H9 (cell line): ENCODE data around the gene DHRSX. TPM values are rescaled to one million over a fixed set of nuclear protein-coding genes. Genes with fewer than 3 reads are reported as not detected.

Source experiments
- DNase-seq: peaks from one replicate; pipeline ENCODE4 v3.0.0-alpha.2; 2017
- H2AFZ ChIP-seq: one replicate; pipeline ENCODE4 v1.6.1; 2013; ENCODE audit warnings: mild to moderate bottlenecking, low read length, control low read depth, moderate library complexity
- H2AK5ac ChIP-seq: 2 replicates; pipeline ENCODE4 v1.6.1; 2013; ENCODE audit warnings: low read length, control low read depth, mixed read lengths; ENCODE audit not compliant: insufficient read length
- H2BK120ac ChIP-seq: one replicate; pipeline ENCODE4 v1.6.1; 2013; ENCODE audit warnings: low read depth, mild to moderate bottlenecking, low read length, control low read depth, inconsistent platforms; ENCODE audit not compliant: poor library complexity, severe bottlenecking
- H2BK12ac ChIP-seq: 2 replicates; pipeline ENCODE4 v1.6.1; 2013; ENCODE audit warnings: low read length, control low read depth, mixed read lengths, low read depth; ENCODE audit not compliant: insufficient read length
- H2BK15ac ChIP-seq: 2 replicates; pipeline ENCODE4 v1.6.1; 2013; ENCODE audit warnings: low read depth, low read length, control low read depth
- H2BK20ac ChIP-seq: one replicate; pipeline ENCODE4 v1.6.1; 2013; ENCODE audit warnings: low read depth, mild to moderate bottlenecking, low read length, control low read depth, inconsistent platforms; ENCODE audit not compliant: poor library complexity, severe bottlenecking
- H2BK5ac ChIP-seq: 2 replicates; pipeline ENCODE4 v1.6.1; 2013; ENCODE audit warnings: low read length, control low read depth, mixed read lengths; ENCODE audit not compliant: insufficient read length
- H3K14ac ChIP-seq: 2 replicates; pipeline ENCODE4 v1.6.1; 2013; ENCODE audit warnings: low read length, control low read depth; ENCODE audit not compliant: insufficient read depth
- H3K18ac ChIP-seq: 2 replicates; pipeline ENCODE4 v1.6.1; 2013; ENCODE audit warnings: low read depth, mild to moderate bottlenecking, mixed read lengths, low read length, control low read depth; ENCODE audit not compliant: insufficient read length
- H3K23ac ChIP-seq: 2 replicates; pipeline ENCODE4 v1.6.1; 2013; ENCODE audit warnings: low read length, control low read depth, mixed read lengths, low read depth; ENCODE audit not compliant: insufficient read length
- H3K23me2 ChIP-seq: 2 replicates; pipeline ENCODE4 v1.6.1; 2013; ENCODE audit warnings: low read depth, mild to moderate bottlenecking, mixed read lengths, low read length, control low read depth; ENCODE audit not compliant: insufficient read length, poor library complexity, severe bottlenecking
- H3K27ac ChIP-seq: 2 replicates; pipeline ENCODE4 v1.5.1; 2013; ENCODE audit warnings: low read length, control low read depth, mixed read lengths, low read depth; ENCODE audit not compliant: insufficient read length
- H3K27me3 ChIP-seq: 2 replicates; pipeline ENCODE4 v1.6.1; 2013; ENCODE audit warnings: low read length, control low read depth, inconsistent platforms; ENCODE audit not compliant: insufficient read depth
- H3K4ac ChIP-seq: 2 replicates; pipeline ENCODE4 v1.6.1; 2013; ENCODE audit warnings: low read depth, mild to moderate bottlenecking, control low read depth, inconsistent platforms, low read length, moderate library complexity
- H3K4me1 ChIP-seq: 2 replicates; pipeline ENCODE4 v1.6.1; 2013; ENCODE audit warnings: low read length, control low read depth, inconsistent platforms; ENCODE audit not compliant: insufficient read depth
- H3K4me2 ChIP-seq: 2 replicates; pipeline ENCODE4 v1.6.1; 2013; ENCODE audit warnings: low read length, control low read depth, mixed read lengths; ENCODE audit not compliant: insufficient read length, insufficient read depth
- H3K56ac ChIP-seq: 2 replicates; pipeline ENCODE4 v1.6.1; 2013; ENCODE audit warnings: low read depth, mild to moderate bottlenecking, mixed read lengths, low read length, control low read depth; ENCODE audit not compliant: insufficient read length
- H3K79me1 ChIP-seq: 2 replicates; pipeline ENCODE4 v1.6.1; 2013; ENCODE audit warnings: low read depth, mild to moderate bottlenecking, moderate library complexity, low read length, control low read depth, inconsistent platforms; ENCODE audit not compliant: insufficient read depth, poor library complexity, severe bottlenecking
- H3K79me2 ChIP-seq: 2 replicates; pipeline ENCODE4 v1.6.1; 2013; ENCODE audit warnings: low read length, control low read depth, inconsistent platforms; ENCODE audit not compliant: insufficient read depth
- H3K9ac ChIP-seq: 2 replicates; pipeline ENCODE4 v1.6.1; 2013; ENCODE audit warnings: low read length, control low read depth, mixed read lengths; ENCODE audit not compliant: insufficient read length; ENCODE audit errors: extremely low read depth
- H3K9me3 ChIP-seq: one replicate; pipeline ENCODE4 v1.6.1; 2013; ENCODE audit warnings: low read depth, low read length, inconsistent platforms; ENCODE audit not compliant: control insufficient read depth
- H3T11ph ChIP-seq: one replicate; pipeline ENCODE4 v1.6.1; 2013; ENCODE audit warnings: mild to moderate bottlenecking, low read length, control low read depth, inconsistent platforms
- H4K20me1 ChIP-seq: one replicate; pipeline ENCODE4 v1.6.1; 2013; ENCODE audit not compliant: control insufficient read depth, insufficient read length, insufficient read depth
- H4K5ac ChIP-seq: 2 replicates; pipeline ENCODE4 v1.6.1; 2013; ENCODE audit warnings: low read depth, mild to moderate bottlenecking, mixed read lengths, low read length, control low read depth; ENCODE audit not compliant: insufficient read length
- H4K8ac ChIP-seq: replicated peaks from 2 replicates; pipeline ENCODE4 v1.6.1; 2013; ENCODE audit warnings: low read length, control low read depth, mixed read lengths, low read depth; ENCODE audit not compliant: insufficient read length
- H4K91ac ChIP-seq: 2 replicates; pipeline ENCODE4 v1.6.1; 2013; ENCODE audit warnings: low read depth, mild to moderate bottlenecking, moderate library complexity, mixed read lengths, low read length, control low read depth; ENCODE audit not compliant: insufficient read length
- H3K27ac Mint-ChIP-seq, 3 experiments: 2 replicates in 2 of 3; 3 replicates in 1 of 3; pipeline ENCODE4 v1.8.0; 2020 to 2021; ENCODE audit warnings: mixed read lengths in 3 of 3, mild to moderate bottlenecking in 1 of 3, moderate library complexity in 1 of 3
- H3K27me3 Mint-ChIP-seq: 2 replicates; pipeline ENCODE4 v1.8.0; 2021; ENCODE audit warnings: low read depth, mild to moderate bottlenecking, moderate library complexity, mixed read lengths
- H3K36me3 Mint-ChIP-seq, 3 experiments: 2 replicates in 2 of 3; 3 replicates in 1 of 3; pipeline ENCODE4 v1.8.0; 2020 to 2021; ENCODE audit warnings: low read depth in 3 of 3, mixed read lengths in 3 of 3; ENCODE audit not compliant: insufficient read depth in 1 of 3
- H3K4me1 Mint-ChIP-seq, 2 experiments: 2 replicates each; pipeline ENCODE4 v1.8.0; 2020; ENCODE audit warnings: mixed read lengths in 2 of 2
- H3K4me3 Mint-ChIP-seq, 2 experiments: 2 replicates in 1 of 2; 3 replicates in 1 of 2; pipeline ENCODE4 v1.8.0; 2020 to 2021; ENCODE audit warnings: mild to moderate bottlenecking in 2 of 2, mixed read lengths in 2 of 2, moderate library complexity in 1 of 2
- H3K9me3 Mint-ChIP-seq, 2 experiments: 2 replicates in 1 of 2; 3 replicates in 1 of 2; pipeline ENCODE4 v1.8.0; 2020; ENCODE audit warnings: mild to moderate bottlenecking in 2 of 2, mixed read lengths in 2 of 2, moderate library complexity in 1 of 2
- WGBS: extraction: QIAGEN DNeasy Blood & Tissue Kit; methylation state at CpG from one replicate; pipeline ENCODE4 v1.1.7; 2013; ENCODE audit warnings: missing lambda C conversion rate, low lambda C conversion rate, mixed read lengths; ENCODE audit not compliant: insufficient read length; ENCODE audit errors: extremely low coverage; 5-methylcytosine and 5-hydroxymethylcytosine counted together
- total RNA-seq: library from RNA; stranded (reverse); gene quantifications from 2 replicates; pipeline ENCODE4 v1.2.1, GENCODE V29; 2021
- TF ChIP-seq, protein P1 (sequence below): fragments of 200-600 bp; sonication (generic); conservative IDR thresholded peaks from 3 replicates; pipeline ENCODE4 v1.8.0; 2021; ENCODE audit warnings: antibody characterized with exemption, mild to moderate bottlenecking

The DHRSX gene
- total RNA-seq, 1 experiment from 2014 or later, result 44.0 TPM

DNA sequence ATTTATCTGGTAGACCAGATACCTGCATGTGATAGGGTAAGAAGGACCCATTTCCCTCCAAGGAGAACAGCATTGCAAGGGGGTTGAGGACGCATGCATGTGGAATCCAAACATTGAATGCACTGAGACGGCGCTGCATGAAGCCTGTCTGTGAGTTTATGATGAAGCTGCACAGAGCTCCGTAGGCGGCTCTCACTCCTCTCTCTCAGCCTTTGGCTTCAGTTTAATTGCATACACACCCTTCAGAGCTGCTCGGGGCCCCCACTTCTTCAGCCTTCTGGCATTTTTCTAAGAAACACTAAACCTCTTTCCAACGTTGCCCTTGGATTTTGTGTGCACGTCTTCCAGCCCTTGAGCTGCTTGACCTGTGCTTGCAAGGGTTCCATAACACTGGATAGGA lies 176.6 kb downstream of the DHRSX start:
- H3K4me2 ChIP-seq, result no peak overlapping the region
- peak overlapping the region in 2 of 3 experiments; percentile 12 to 79; a peak in 3 of 7 replicates for H3K27ac Mint-ChIP-seq

More for the DNA sequence above, 176.6 kb downstream of the DHRSX start:
- Histone ChIP-seq H4K91ac (no peak overlapping the region), H3K9me3 (no peaks in the 10 kb centered on the region), H2BK15ac (no peak overlapping the region), H3K4me1 (no peaks in the 10 kb centered on the region), H3K56ac (no peak overlapping the region), H2AK5ac (no peak overlapping the region), H2BK20ac (no peak overlapping the region), H3T11ph (no peak overlapping the region), H2AFZ (no peak overlapping the region), H4K20me1 (no peaks in the 10 kb centered on the region), H3K9ac (no peak overlapping the region), H2BK120ac (no peak overlapping the region), H3K18ac (no peak overlapping the region), H2BK12ac (no peak overlapping the region), H3K14ac (no peak overlapping the region), H3K79me2 (no peaks in the 10 kb centered on the region), H2BK5ac (no peak overlapping the region), H4K8ac (no peak overlapping the region), H3K4ac (no peak overlapping the region), H3K23me2 (no peaks in the 10 kb centered on the region), H3K23ac (no peak overlapping the region), H3K79me1 (no peaks in the 10 kb centered on the region), H4K5ac (no peak overlapping the region), H3K27ac (no peak overlapping the region), H3K27me3 (no peaks in the 10 kb centered on the region)
- H3K36me3 Mint-ChIP-seq, result peaks cover 8 to 17% (median 9%) of the 10 kb centered on the region in 3 experiments; a peak in 5 of 7 replicates
- H3K9me3 Mint-ChIP-seq, result no peaks in the 10 kb centered on the region
- H3K4me1 Mint-ChIP-seq, result peaks cover 0 to 18% of the 10 kb centered on the region in 2 experiments; a peak in 2 of 4 replicates
- no CpG with 5 or more reads among the region's 8 CpGs for WGBS
- DNase-seq, result no peak
- H3K27me3 Mint-ChIP-seq, result no peaks in the 10 kb centered on the region
- TF ChIP-seq, protein P1, sequence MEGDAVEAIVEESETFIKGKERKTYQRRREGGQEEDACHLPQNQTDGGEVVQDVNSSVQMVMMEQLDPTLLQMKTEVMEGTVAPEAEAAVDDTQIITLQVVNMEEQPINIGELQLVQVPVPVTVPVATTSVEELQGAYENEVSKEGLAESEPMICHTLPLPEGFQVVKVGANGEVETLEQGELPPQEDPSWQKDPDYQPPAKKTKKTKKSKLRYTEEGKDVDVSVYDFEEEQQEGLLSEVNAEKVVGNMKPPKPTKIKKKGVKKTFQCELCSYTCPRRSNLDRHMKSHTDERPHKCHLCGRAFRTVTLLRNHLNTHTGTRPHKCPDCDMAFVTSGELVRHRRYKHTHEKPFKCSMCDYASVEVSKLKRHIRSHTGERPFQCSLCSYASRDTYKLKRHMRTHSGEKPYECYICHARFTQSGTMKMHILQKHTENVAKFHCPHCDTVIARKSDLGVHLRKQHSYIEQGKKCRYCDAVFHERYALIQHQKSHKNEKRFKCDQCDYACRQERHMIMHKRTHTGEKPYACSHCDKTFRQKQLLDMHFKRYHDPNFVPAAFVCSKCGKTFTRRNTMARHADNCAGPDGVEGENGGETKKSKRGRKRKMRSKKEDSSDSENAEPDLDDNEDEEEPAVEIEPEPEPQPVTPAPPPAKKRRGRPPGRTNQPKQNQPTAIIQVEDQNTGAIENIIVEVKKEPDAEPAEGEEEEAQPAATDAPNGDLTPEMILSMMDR, result no peak
- no peak overlapping the region for H3K4me3 Mint-ChIP-seq
